Measurements from ENCODE around the gene WRAP53.
"Not testable (repeated sequence)": the region's sequence is repeated elsewhere in the genome, so short reads cannot be mapped to it uniquely, and the experiment has no call there.

The WRAP53 gene
- total RNA-seq: 18.3 to 18.4 reads per million in 2 donors

DNA sequence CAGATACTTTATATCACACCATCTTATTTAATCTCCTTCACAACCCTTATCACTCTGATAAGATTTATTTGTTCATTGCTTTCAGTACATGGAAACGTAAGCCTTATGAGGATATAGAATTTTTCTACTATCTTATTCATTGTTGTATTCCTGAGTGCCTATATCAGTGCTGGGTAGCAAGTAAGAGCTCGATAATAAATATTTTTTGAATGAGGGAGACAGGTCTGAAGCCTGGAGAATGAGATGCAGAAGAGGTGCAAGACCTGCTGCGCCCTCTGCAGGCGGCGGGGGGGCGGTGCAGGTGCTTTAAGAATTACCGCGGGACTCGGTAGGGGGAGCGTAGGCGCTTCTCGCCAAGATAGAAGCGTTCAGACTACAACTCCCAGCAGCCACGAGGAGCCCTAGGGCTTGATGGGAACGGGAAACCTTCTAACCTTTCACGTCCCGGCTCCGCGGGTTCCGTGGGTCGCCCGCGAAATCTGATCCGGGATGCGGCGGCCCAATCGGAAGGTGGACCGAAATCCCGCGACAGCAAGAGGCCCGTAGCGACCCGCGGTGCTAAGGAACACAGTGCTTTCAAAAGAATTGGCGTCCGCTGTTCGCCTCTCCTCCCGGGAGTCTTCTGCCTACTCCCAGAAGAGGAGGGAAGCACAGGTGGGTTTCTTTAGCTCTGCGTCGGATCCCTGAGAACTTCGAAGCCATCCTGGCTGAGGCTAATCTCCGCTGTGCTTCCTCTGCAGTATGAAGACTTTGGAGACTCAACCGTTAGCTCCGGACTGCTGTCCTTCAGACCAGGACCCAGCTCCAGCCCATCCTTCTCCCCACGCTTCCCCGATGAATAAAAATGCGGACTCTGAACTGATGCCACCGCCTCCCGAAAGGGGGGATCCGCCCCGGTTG is at the start of gene WRAP53:
TSS of gene WRAP53 (plus strand) at position 570 of the 900 bp plus-strand sequence. CDS start at position 742, 172 bp downstream.
- peak; percentile 83 for DNase-seq

DNA sequence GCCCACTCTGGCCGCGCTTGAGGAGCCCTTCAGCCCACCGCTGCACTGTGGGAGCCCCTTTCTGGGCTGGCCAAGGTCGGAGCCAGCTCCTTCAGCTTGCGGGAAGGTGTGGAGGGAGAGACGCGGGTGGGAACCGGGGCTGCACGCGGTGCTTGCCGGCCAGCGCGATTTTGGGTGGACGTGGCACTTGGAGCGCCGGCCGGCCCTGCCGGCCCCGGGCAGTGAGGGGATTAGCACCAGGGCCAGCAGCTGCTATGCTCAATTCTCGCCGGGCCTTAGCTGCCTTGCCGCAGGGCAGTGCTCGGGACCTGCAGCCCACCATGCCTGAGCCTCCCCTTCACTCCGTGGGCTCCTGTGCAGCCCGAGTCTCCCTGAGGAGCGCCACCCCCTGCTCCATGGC is 47.5 kb upstream of the WRAP53 start:
- DNase-seq: no peak

DNA sequence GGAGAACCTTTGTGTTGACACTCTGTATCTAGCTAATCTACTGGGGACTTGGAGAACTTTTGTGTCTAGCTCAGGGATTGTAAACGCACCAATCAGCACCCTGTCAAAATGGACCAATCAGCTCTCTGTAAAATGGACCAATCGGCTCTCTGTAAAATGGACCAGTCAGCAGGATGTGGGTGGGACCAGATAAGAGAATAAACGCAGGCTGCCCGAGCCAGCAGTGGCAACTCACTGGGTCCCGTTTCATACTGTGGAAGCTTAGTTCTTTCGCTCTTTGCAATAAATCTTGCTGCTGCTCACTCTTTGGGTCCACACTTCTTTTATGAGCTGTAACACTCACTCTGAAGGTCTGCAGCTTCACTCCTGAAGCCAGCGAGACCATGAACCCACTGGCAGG is 46.6 kb upstream of the WRAP53 start:
- not testable (repeated sequence) for DNase-seq

DNA sequence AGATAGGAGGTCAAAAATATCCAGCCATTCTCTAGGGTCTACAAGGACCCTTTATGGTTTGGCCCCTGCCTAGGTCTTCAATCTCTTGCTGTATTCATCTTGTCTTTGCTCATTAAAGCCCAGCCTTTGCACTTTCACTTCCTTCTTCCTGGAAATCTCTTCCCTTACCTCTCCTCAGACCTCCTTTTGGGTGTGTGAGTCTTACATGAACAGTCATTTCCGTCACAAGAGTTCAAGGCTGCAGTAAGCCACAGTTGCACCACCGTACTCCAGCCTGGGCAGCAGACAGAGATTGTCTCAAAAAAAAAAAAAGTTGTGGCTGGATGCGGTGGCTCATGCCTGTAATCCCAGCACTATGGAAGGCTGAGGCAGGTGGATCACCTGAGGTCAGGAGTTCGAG is 43.5 kb upstream of the WRAP53 start:
- DNase-seq: no peak

DNA sequence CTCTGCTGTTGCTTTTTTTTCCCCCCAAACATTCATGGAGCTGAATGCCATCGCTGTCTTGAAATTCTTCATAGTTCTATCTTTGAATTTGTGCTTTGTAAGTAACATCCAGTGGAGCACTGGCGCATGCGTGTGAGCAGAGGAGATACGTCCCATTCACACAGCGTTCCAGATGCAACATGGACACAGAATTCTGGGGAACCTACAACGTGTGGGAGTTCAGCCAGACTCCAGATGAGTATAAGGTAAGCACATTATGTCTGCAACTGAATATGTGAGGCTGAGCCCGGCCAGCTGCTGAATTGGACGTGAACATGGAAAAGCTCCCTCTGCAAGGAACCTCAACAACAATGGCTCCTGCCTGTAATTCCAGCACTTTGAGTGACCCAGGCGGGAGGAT is 41.8 kb upstream of the WRAP53 start:
- DNase-seq: no peak

DNA sequence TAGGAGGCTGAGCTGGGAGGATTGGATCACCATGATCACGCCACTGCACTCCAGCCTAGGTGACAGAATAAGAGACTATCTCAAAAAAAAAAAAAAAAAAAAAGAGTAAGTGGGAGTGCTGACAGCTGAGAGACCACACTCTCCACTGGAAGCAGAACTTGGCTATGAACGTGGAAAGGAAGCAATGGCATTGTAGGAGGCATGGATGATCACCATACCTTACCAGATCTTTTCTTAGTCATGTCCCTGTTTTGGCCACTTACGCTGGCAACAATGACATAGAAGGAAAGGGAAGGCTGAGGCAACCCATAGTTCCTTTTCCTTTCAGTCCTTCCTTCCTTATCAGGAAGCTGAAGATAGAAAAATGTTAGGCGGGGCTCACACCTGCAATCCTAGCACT is 41.3 kb upstream of the WRAP53 start:
- DNase-seq: no peak

DNA sequence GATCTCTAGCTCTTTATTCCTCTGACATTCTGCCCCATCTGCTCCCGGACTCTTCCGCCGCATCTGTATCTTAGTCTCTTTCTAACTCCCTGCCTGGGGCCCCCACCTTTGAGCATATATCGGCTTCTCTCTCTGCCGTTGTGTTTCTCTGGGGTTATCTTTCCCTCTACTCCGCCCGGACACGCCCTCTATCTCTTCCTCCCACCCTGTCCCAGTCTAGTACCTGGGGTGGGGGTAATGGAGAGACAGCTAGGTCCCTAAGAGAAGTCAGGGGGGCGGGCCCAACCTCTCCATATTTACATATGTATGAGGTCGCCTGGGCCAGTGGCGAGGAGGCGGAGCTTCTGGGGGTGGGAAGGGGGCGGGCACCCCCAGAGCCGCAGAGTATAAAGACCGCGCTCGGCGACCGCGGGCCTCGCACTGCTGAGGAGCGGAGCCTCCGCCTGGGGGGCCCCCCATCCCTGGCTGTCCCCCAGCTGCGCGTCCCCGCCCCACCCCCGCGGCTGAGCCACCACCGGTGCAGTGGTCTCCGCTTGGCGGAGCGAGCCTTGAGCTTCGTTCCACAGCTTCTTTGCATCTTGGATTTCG is 37.7 kb upstream of the WRAP53 start, which contains the start of gene ATP1B2:
TSS of gene ATP1B2 (plus strand) at position 418 of the 588 bp plus-strand sequence. CDS start 593 bp downstream, outside the sequence.
- DNase-seq: peak; percentile 51

DNA sequence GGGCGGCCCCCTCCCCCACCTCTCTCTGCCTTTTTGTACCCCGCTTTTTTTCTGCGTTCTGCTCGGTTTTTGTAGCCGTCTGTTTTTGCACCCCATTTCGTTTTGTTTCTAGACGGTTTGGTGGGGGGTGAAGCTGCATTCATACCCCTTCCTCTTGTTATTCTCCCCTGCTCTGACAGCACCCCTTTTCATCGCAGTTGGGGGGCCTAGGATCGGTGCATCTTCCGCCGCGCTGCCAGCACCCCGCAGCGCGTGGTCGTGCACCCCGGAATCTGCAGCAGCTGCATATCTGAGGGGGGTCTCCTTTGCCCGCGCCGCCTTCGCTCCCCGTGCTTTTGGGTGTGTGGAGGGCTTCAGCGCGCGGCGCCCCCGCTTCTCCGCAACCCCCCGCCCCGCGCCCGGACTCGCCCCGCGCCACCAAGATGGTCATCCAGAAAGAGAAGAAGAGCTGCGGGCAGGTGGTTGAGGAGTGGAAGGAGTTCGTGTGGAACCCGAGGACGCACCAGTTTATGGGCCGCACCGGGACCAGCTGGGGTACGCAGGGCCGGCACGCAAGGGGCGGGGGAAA is 37.1 kb upstream of the WRAP53 start:
- DNase-seq: no peak

DNA sequence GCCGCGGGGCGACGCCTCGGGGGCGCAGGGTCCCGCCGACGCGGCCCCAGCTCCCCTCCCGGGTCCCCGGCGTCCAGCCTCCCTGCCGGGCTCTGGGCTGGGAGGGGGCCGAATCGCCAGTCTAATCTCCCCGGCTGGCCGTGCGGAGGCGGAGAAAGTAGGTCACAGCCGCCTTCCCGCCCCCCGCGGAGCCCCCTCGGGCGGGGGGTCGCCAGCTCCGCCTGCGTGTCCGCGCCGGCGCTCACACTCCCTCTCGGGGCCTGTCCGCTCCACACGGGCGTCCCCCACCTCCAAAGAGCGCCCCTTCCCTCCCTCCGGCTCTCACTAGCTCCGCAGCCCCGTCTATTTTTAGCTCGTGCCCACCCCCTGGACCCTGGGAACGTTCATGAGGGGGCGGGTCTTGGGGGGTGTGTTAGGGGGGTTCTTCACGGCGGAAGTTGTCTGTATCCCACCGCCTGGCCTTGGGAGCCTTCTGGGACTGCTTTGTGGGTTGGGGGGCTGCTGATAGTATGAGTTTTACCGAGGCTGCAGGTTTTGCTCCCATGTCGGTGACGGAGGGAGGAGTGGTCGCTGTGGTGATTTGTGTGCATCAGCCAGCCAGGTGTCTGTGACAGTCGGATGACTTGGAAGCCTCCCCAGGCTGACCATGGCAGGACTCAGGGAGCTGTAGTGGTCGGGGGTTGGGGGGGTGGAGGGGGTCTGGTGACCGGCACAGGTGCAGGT is 36.5 kb upstream of the WRAP53 start:
- DNase-seq: no peak

DNA sequence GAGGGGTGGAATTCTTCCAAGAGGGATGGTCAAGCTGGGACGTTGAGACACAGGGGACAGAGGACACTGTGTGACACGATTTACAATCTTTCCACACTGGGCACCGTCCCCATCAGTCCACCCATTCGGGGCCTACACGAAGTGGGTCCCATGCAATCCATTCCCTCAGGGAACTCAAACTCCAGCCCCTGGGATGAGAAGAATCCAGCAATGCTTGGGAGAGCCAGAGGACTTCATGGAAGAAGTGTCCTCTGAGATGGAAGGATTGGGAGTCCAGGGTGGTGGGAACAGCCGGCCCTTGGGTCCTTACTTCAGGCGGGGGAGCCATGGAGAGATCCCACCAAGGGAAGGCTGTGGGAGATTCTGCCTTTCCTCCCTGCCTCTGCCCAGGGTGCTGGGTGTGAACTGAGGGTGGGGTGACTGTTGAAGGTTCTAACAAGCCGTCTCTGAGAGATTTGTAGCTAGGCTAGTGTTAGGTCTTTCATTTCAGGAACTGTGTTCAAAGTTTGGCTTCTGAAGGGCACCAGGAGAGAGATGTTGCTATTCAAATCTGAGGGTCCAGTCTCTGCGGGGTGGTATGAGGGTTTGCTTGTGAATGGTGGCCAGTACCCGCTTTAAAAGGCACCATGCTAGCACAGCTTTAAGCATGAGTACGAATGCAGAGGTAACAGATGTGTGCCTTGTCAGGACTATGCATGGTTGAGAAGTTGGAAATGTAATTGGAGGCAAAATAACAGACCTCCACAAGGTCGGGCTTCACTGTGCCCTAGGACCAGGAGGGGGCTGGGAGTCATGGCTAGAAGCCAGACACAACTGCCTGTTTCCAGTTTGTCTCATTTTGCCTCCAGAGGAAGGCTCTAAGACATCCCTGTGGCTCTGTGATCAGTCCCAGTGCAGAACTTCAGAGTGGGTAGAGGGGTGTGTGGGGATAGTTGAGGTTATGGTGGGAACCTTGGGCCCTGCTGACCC is 35.6 kb upstream of the WRAP53 start:
- DNase-seq: no peak

DNA sequence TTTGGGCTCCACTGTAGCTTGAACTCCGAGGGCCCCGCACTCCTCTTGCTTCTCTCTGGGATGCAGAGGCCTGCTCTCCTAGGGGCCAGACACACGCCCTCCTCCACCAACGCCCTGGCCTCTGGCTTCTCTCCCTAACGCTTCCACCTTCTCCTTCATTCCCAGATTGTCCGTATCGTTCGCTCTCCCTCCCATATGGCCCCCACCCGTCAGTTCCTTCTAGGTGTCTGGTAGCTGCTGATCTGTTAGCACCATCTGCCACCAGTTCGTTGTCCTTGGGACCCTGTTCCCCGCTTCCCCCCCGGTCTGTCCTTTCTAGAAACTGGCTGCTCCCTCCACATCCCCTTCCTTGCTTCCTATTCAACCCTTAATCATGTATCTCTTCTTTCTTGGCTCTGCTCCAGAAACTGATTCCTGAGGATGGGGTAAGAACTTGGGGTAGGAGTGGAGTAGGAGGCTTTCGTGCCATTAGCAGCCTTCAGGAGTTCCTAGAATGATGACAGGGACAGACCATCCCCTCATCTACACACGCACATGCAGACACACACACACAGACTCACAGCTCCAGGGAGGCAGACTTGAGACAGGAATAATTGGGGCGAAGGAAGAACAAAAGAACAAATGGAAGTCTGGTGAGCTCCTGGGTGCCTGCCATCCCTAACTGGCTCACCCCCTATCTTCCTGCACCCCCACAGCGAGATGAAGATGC is 33.3 kb upstream of the WRAP53 start:
- no peak for DNase-seq

DNA sequence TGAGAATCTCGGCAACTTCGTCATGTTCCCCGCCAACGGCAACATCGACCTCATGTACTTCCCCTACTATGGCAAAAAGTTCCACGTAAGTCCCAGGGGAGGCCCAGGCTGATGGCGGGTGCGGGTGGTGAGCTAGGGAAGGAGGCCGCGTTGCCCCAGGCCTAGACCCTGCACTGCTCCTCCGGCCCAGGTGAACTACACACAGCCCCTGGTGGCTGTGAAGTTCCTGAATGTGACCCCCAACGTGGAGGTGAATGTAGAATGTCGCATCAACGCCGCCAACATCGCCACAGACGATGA is 32.8 kb upstream of the WRAP53 start:
- no peak for DNase-seq

DNA sequence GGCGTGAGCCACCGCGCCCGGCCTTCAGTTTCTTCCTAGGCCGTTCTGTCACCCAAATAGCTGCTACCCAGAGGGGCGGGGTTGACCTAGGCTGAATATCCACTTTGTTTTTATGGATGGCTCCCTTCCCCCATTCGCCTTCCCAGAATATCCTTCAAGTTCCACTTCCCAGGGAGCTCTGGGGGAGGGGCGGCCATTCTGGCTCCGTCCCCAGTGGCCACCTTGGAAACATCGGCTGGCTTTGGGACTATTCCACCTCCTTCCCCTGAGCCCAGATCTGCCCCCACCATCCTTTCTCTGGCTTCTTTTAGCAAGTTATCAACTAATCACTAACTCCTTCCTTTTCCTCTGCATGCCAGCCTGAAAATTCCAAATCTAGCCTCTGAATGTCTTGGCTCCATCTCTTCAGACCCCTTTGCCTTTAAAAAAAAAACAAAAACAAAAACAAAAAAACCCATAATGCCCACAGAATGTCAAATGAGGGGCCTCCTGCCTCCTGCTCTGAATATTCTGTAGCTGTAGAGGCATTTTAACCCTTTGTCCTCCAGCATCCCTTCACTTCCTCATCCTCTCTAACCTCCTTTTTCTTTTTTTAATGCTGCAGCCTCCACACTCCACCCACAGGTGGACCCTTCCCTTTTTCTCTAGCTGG is 31.2 kb upstream of the WRAP53 start:
- DNase-seq: no peak

DNA sequence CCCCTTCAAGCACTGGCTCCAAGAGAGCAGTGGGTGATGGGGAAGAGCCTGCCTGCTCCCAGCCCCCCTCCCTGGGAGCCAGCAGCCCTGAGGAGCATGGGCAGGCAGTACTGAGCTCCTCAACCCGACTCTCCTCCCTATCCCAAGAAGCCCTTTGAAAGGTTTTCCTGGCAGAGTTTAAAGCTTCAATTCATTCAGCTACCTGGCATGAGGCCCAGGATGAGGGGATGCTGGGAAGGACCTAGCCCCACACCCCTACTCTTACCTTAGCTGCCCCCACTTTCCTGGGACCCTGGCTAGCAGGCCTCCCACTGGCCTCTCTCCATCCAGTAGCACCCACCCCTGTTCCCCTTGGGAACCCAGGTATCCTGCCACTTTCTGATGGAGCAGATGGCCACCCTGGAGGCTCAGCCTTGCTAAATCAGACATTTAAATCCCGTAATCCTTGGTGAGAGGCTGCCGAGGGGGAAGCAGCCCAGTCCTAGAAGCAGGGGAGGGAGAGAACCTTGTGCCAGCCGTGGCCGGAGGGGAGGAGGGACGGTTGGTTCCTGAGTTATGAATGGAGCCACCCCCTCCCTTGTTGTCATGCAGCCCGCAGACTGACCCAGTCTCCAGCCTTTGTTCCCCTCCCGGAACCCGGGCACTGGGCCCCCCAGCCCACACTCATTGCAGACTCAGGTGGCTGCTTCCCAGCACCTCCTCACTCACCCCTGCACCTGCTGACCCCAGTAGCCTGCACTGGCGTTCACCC is 20.4 kb upstream of the WRAP53 start:
- no peak for DNase-seq

DNA sequence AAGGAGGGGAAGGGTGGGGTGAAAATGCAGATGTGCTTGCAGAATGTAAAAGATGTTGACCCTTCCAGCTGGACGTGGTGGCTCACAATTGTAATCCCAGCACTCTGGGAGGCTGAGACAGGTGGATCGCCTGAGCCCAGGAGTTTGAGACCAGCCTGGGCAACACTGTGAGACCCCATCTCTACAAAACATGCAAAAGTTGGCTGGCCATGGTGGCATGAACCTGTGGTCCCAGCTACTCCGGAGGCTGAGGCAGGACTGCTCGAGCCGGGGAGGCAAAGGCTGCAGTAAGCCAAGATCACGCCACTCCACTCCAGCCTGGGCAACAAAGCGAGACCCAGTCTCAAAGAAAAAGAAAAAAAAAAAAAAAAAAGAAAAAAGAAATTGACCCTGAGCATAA is 19.8 kb upstream of the WRAP53 start:
- DNase-seq: no peak

DNA sequence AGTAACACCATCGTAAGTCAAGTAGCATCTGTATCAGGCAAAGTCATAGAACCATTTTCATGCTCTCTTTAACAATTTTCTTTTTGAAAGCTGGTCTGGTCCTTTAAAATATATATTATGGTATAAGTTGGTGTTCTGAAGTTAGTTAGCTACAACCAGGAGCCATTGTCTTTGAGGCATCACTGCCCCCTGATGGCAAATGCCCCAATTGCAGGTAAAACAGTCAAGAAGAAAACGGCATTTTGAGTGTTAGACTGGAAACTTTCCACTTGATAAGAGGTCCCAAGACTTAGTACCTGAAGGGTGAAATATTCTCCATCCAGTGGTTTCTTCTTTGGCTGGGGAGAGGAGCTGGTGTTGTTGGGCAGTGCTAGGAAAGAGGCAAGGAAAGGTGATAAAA is 15.0 kb upstream of the WRAP53 start:
- DNase-seq: no peak

DNA sequence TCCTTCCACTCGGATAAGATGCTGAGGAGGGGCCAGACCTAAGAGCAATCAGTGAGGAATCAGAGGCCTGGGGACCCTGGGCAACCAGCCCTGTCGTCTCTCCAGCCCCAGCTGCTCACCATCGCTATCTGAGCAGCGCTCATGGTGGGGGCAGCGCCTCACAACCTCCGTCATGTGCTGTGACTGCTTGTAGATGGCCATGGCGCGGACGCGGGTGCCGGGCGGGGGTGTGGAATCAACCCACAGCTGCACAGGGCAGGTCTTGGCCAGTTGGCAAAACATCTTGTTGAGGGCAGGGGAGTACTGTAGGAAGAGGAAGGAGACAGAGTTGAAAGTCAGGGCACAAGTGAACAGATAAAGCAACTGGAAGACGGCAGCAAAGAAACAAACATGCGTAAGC is 13.3 kb upstream of the WRAP53 start:
- DNase-seq: no peak

DNA sequence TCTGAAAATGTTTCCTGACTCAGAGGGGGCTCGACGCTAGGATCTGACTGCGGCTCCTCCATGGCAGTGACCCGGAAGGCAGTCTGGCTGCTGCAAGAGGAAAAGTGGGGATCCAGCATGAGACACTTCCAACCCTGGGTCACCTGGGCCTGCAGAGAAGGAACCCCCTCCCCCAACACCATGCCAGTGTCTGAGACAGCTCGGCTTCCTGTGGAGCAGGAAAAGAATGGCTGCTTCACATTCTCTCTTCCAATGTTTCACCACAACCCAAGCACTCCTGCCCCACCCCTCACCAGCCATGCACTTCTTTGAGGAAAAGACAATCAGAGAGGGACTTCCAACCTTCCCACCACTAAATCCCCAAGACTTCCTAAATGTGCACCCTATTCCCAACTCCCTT is 11.7 kb upstream of the WRAP53 start:
- DNase-seq: no peak

DNA sequence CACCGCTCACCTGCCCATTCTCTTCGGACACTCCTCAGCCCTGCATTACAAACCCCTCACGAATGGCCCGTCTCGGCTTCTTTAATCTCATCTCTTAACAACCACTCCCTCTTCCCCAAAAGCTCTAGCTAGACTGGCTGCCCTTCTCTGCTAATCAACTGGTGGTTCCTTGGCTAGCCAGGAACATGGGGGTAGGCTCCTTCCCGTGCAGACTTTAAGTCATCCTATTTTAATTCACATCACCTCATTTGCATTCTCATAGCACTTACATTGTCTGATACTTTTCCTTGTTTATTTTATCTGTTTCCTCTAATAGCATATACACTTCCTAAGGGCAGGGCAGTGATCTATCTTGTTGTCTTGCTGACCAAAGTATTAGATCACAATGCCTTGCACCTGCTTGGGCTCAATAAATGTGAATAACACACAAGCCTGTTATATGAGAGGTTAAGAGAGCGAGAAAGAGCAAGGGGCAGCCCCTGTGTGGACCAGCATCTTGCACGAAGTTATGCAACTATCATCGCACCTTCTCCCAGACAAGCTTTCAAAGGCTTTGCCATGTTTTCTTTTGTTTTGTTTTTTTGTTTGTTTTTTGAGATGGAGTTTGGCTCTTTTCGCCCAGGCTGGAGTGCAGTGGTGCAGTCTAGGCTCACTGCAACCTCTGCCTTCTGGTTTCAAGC is 10.7 kb upstream of the WRAP53 start:
- DNase-seq: no peak
